WTC11 (cell line): ENCODE measurements around the gene MLST8. TPM values are rescaled to one million over a fixed set of nuclear protein-coding genes. Genes with fewer than 3 reads are reported as not detected.

Experiments
- ATAC-seq: fragments of 200-7000 bp; cut with Tn5 transposase; 2 replicates; pipeline ENCODE4 v1.10.0; 2021; ENCODE audit warnings: mild to moderate bottlenecking, moderate library complexity
- CTCF ChIA-PET: fragments of 300-600 bp; sonication (Branson Sonifier 250); formaldehyde crosslinking; loops from one replicate; lab custom pipeline; 2021; ENCODE audit warnings: antibody characterized with exemption; lab: Charles Lee
- POLR2A ChIA-PET: fragments of 350-600 bp; sonication (Branson Sonifier 250); formaldehyde crosslinking; loops from one replicate; lab custom pipeline; 2021; ENCODE audit warnings: antibody characterized with exemption; lab: Charles Lee
- DNase-seq: peaks from one replicate; pipeline ENCODE4 v3.0.0; 2021; ENCODE audit warnings: low spot score
- H3K27ac Mint-ChIP-seq: 2 replicates; pipeline ENCODE4 v1.8.0; 2021; ENCODE audit warnings: mixed read lengths
- H3K27me3 Mint-ChIP-seq: 2 replicates; pipeline ENCODE4 v1.8.0; 2021; ENCODE audit warnings: low read depth, mild to moderate bottlenecking, moderate library complexity, mixed read lengths
- H3K36me3 Mint-ChIP-seq: 2 replicates; pipeline ENCODE4 v1.8.0; 2021; ENCODE audit warnings: mixed read lengths
- H3K4me1 Mint-ChIP-seq: 2 replicates; pipeline ENCODE4 v1.8.0; 2022; ENCODE audit warnings: mixed read lengths
- H3K4me3 Mint-ChIP-seq: 2 replicates; pipeline ENCODE4 v1.8.0; 2021; ENCODE audit warnings: mild to moderate bottlenecking, moderate library complexity, mixed read lengths
- H3K9me3 Mint-ChIP-seq: 2 replicates; pipeline ENCODE4 v1.8.0; 2021; ENCODE audit warnings: mixed read lengths
- ATF1 ChIP-seq: sonication (generic); formaldehyde crosslinking; IDR thresholded peaks from 2 replicates; pipeline ENCODE4 v1.8.1; 2023; ENCODE audit warnings: mild to moderate bottlenecking, moderate library complexity, missing genetic modification reagents
- KAT7 ChIP-seq: sonication (generic); formaldehyde crosslinking; IDR thresholded peaks from 2 replicates; pipeline ENCODE4 v1.8.1; 2023; ENCODE audit warnings: missing genetic modification reagents, mild to moderate bottlenecking, borderline replicate concordance
- OVOL2 ChIP-seq: fragments of 250-450 bp; sonication (Bioruptor Pico); IDR thresholded peaks from 2 replicates; pipeline ENCODE4 v1.9.0; 2021; ENCODE audit warnings: mild to moderate bottlenecking, borderline replicate concordance
- PRRX2 ChIP-seq: fragments of 250-450 bp; sonication (Bioruptor Pico); IDR thresholded peaks from 2 replicates; pipeline ENCODE4 v1.8.0; 2021; ENCODE audit warnings: mild to moderate bottlenecking
- RELA ChIP-seq: sonication (generic); formaldehyde crosslinking; IDR thresholded peaks from 2 replicates; pipeline ENCODE4 v1.8.1; 2022; ENCODE audit warnings: missing genetic modification reagents, mild to moderate bottlenecking, borderline replicate concordance
- SMAD3 ChIP-seq: sonication (generic); formaldehyde crosslinking; IDR thresholded peaks from 2 replicates; pipeline ENCODE4 v1.8.0; 2022; ENCODE audit warnings: missing genetic modification reagents, mild to moderate bottlenecking, borderline replicate concordance
- SP1 ChIP-seq: sonication (generic); formaldehyde crosslinking; conservative IDR thresholded peaks from 2 replicates; pipeline ENCODE4 v1.8.1; 2022; ENCODE audit warnings: missing genetic modification reagents
- TEAD1 ChIP-seq: sonication (generic); formaldehyde crosslinking; IDR thresholded peaks from 2 replicates; pipeline ENCODE4 v1.8.0; 2022; ENCODE audit warnings: mild to moderate bottlenecking, missing genetic modification reagents
- TP53 ChIP-seq: sonication (generic); formaldehyde crosslinking; IDR thresholded peaks from 2 replicates; pipeline ENCODE4 v1.8.1; 2023; ENCODE audit warnings: mild to moderate bottlenecking, missing genetic modification reagents
- ZNF396 ChIP-seq: fragments of 250-450 bp; sonication (Bioruptor Pico); IDR thresholded peaks from 2 replicates; pipeline ENCODE4 v1.8.0; 2021; ENCODE audit warnings: mild to moderate bottlenecking, moderate library complexity, borderline replicate concordance
- ZNF423 ChIP-seq: fragments of 250-450 bp; sonication (Bioruptor Pico); IDR thresholded peaks from 2 replicates; pipeline ENCODE4 v2.1.2; 2022; ENCODE audit warnings: mild to moderate bottlenecking, moderate library complexity
- ZNF671 ChIP-seq: fragments of 250-450 bp; sonication (Bioruptor Pico); IDR thresholded peaks from 2 replicates; pipeline ENCODE4 v1.8.0; 2021; ENCODE audit warnings: mild to moderate bottlenecking
- total RNA-seq: library from RNA; stranded (reverse); gene quantifications from 3 replicates; pipeline ENCODE4 v1.2.3, GENCODE V29; 2021
- TF ChIP-seq, protein P1 (sequence below): fragments of 250-450 bp; sonication (Bioruptor Pico); IDR thresholded peaks from 2 replicates; pipeline ENCODE4 v2.1.2; 2022; ENCODE audit warnings: mild to moderate bottlenecking, moderate library complexity
- TF ChIP-seq, protein P2 (sequence below): fragments of 250-450 bp; sonication (Bioruptor Pico); IDR thresholded peaks from 2 replicates; pipeline ENCODE4 v1.8.0; 2021; ENCODE audit warnings: mild to moderate bottlenecking
- TF ChIP-seq, protein P3 (sequence below): sonication (generic); formaldehyde crosslinking; conservative IDR thresholded peaks from 2 replicates; pipeline ENCODE4 v1.8.1; 2022; ENCODE audit warnings: mild to moderate bottlenecking, missing genetic modification reagents
- TF ChIP-seq, protein P4 (sequence below): sonication (generic); formaldehyde crosslinking; IDR thresholded peaks from 2 replicates; pipeline ENCODE4 v1.8.0; 2022; ENCODE audit warnings: mild to moderate bottlenecking, missing genetic modification reagents
- TF ChIP-seq, protein P5 (sequence below): sonication (generic); formaldehyde crosslinking; IDR thresholded peaks from 2 replicates; pipeline ENCODE4 v1.8.0; 2023; ENCODE audit warnings: missing genetic modification reagents
- TF ChIP-seq, protein P6 (sequence below): sonication (generic); formaldehyde crosslinking; IDR thresholded peaks from 2 replicates; pipeline ENCODE4 v1.8.1; 2023; ENCODE audit warnings: mild to moderate bottlenecking, missing genetic modification reagents
- TF ChIP-seq, protein P7 (sequence below): fragments of 250-450 bp; sonication (Bioruptor Pico); IDR thresholded peaks from 2 replicates; pipeline ENCODE4 v1.9.0; 2021; ENCODE audit warnings: mild to moderate bottlenecking
- TF ChIP-seq, protein P8 (sequence below): sonication (generic); formaldehyde crosslinking; IDR thresholded peaks from 2 replicates; pipeline ENCODE4 v1.8.0; 2022; ENCODE audit warnings: mild to moderate bottlenecking, missing genetic modification reagents
- TF ChIP-seq, protein P9 (sequence below): fragments of 250-450 bp; sonication (Bioruptor Pico); conservative IDR thresholded peaks from 2 replicates; pipeline ENCODE4 v1.9.0; 2021; ENCODE audit warnings: mild to moderate bottlenecking

The MLST8 gene
- total RNA-seq, 1 experiment from 2014 or later = 71.6 TPM

DNA sequence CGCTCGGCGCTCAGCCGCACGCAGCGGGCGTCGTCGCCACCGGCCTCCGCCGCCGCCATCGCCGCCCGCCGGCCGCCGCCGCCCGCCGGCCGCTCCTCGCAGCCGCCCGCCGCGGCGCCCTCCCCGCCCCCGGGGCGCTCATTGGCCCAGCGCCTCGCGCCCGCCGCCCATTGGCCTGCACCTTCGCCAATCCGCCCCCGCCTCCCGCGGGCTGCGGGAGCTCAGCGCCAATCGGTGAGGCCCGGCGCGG, 9.4 kb downstream of the MLST8 start, which contains the start of gene PGP:
TSS of gene PGP (minus strand) at position 122 of the 250 bp plus-strand sequence. CDS start at position 59, 63 bp downstream.
- Mint-ChIP-seq H3K27ac (peak within 1 kb of the TSS; percentile 99), H3K27me3 (no peaks in the 10 kb centered on the region), H3K4me1 (peaks cover 25% of the 10 kb centered on the region), H3K4me3 (peak within 1 kb of the TSS; percentile 83), H3K9me3 (no peaks in the 10 kb centered on the region), H3K36me3 (peaks cover 11% of the 10 kb centered on the region)
- ChIA-PET CTCF (interaction anchor here (0.6 to 2.8 kb wide), 10 partner anchors 9 to 287 kb away, joined by 3 to 30 read pairs (median 5); partner anchors contain the start of genes CASKIN1, DNASE1L2, ECI1 and TBL3), POLR2A (interaction anchor here (0.9 to 1.7 kb wide), 7 partner anchors 8 to 59 kb away, joined by 3 to 10 read pairs (median 4); partner anchors contain the start of genes DNASE1L2, E4F1, ECI1 and TRAF7)
- TF ChIP-seq ZNF396 (CRISPR knock-in tag) (0 out of 2 replicates have a peak, but pooled peaks have one; percentile 88), ZNF671 (CRISPR knock-in tag) (peak; percentile 89; the same call in 1 of the 2 replicates), SP1 (0 out of 2 replicates have a peak, but pooled peaks have one; percentile 68), TP53 (CRISPR knock-in tag) (no peak), ATF1 (CRISPR knock-in tag) (no peak), TEAD1 (CRISPR knock-in tag) (no peak), RELA (CRISPR knock-in tag) (no peak), ZNF423 (0 out of 2 replicates have a peak, but pooled peaks have one; percentile 52), PRRX2 (CRISPR knock-in tag) (peak; percentile 89; the same call in 1 of the 2 replicates)
- TF ChIP-seq, protein P1, sequence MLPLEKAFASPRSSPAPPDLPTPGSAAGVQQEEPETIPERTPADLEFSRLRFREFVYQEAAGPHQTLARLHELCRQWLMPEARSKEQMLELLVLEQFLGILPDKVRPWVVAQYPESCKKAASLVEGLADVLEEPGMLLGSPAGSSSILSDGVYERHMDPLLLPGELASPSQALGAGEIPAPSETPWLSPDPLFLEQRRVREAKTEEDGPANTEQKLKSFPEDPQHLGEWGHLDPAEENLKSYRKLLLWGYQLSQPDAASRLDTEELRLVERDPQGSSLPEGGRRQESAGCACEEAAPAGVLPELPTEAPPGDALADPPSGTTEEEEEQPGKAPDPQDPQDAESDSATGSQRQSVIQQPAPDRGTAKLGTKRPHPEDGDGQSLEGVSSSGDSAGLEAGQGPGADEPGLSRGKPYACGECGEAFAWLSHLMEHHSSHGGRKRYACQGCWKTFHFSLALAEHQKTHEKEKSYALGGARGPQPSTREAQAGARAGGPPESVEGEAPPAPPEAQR (CRISPR knock-in tag) = peak; percentile 99; the same call in 1 of the 2 replicates
- TF ChIP-seq, protein P2, sequence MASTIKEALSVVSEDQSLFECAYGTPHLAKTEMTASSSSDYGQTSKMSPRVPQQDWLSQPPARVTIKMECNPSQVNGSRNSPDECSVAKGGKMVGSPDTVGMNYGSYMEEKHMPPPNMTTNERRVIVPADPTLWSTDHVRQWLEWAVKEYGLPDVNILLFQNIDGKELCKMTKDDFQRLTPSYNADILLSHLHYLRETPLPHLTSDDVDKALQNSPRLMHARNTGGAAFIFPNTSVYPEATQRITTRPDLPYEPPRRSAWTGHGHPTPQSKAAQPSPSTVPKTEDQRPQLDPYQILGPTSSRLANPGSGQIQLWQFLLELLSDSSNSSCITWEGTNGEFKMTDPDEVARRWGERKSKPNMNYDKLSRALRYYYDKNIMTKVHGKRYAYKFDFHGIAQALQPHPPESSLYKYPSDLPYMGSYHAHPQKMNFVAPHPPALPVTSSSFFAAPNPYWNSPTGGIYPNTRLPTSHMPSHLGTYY = peak; percentile 62; the same call in 1 of the 2 replicates
- DNase-seq (no peak), ATAC-seq (no peak)

DNA sequence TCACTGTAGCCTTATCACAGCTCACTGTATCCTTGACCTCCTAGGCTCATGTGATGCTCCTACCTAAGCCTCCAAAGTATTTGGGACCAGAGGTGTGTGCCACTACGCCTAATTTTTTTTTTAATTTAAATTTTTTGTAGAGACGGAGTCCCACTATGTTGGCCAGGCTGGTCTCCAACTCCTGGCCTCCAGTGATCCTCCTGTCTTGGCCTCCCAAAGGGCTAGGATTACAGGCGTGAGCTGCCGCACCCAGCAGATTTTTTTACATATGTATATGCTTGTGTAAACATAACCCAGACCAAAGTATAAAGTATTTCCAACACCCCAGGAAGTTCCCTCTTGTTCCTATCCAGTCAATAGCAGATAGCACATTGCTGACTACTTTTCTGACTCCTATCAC, 11.1 kb downstream of the MLST8 start:
- Mint-ChIP-seq H3K27me3 (no peaks in the 10 kb centered on the region), H3K4me1 (peaks cover 19% of the 10 kb centered on the region), H3K27ac (no peak overlapping the region), H3K4me3 (peak overlapping the region; percentile 83), H3K9me3 (no peaks in the 10 kb centered on the region), H3K36me3 (peaks cover 11% of the 10 kb centered on the region)
- CTCF ChIA-PET = interaction anchor here (2.8 kb wide), 1 partner anchor 21 kb away, joined by 30 read pairs; the partner anchor contains the start of gene CASKIN1
- no peak for ATAC-seq
- DNase-seq = no peak
- POLR2A ChIA-PET = interaction anchor here (1.4 kb wide), 1 partner anchor 35 kb away, joined by 3 read pairs; the partner anchor contains the start of gene ECI1
- no peak for TF ChIP-seq KAT7
- TF ChIP-seq, protein P3, sequence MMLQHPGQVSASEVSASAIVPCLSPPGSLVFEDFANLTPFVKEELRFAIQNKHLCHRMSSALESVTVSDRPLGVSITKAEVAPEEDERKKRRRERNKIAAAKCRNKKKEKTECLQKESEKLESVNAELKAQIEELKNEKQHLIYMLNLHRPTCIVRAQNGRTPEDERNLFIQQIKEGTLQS (CRISPR knock-in tag) = no peak
- TF ChIP-seq, protein P4, sequence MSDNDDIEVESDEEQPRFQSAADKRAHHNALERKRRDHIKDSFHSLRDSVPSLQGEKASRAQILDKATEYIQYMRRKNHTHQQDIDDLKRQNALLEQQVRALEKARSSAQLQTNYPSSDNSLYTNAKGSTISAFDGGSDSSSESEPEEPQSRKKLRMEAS (CRISPR knock-in tag) = no peak
- TF ChIP-seq, protein P5, sequence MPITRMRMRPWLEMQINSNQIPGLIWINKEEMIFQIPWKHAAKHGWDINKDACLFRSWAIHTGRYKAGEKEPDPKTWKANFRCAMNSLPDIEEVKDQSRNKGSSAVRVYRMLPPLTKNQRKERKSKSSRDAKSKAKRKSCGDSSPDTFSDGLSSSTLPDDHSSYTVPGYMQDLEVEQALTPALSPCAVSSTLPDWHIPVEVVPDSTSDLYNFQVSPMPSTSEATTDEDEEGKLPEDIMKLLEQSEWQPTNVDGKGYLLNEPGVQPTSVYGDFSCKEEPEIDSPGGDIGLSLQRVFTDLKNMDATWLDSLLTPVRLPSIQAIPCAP (CRISPR knock-in tag) = no peak
- TF ChIP-seq OVOL2 = no peak
- TF ChIP-seq, protein P6, sequence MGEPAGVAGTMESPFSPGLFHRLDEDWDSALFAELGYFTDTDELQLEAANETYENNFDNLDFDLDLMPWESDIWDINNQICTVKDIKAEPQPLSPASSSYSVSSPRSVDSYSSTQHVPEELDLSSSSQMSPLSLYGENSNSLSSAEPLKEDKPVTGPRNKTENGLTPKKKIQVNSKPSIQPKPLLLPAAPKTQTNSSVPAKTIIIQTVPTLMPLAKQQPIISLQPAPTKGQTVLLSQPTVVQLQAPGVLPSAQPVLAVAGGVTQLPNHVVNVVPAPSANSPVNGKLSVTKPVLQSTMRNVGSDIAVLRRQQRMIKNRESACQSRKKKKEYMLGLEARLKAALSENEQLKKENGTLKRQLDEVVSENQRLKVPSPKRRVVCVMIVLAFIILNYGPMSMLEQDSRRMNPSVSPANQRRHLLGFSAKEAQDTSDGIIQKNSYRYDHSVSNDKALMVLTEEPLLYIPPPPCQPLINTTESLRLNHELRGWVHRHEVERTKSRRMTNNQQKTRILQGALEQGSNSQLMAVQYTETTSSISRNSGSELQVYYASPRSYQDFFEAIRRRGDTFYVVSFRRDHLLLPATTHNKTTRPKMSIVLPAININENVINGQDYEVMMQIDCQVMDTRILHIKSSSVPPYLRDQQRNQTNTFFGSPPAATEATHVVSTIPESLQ (CRISPR knock-in tag) = no peak
- TF ChIP-seq, protein P7, sequence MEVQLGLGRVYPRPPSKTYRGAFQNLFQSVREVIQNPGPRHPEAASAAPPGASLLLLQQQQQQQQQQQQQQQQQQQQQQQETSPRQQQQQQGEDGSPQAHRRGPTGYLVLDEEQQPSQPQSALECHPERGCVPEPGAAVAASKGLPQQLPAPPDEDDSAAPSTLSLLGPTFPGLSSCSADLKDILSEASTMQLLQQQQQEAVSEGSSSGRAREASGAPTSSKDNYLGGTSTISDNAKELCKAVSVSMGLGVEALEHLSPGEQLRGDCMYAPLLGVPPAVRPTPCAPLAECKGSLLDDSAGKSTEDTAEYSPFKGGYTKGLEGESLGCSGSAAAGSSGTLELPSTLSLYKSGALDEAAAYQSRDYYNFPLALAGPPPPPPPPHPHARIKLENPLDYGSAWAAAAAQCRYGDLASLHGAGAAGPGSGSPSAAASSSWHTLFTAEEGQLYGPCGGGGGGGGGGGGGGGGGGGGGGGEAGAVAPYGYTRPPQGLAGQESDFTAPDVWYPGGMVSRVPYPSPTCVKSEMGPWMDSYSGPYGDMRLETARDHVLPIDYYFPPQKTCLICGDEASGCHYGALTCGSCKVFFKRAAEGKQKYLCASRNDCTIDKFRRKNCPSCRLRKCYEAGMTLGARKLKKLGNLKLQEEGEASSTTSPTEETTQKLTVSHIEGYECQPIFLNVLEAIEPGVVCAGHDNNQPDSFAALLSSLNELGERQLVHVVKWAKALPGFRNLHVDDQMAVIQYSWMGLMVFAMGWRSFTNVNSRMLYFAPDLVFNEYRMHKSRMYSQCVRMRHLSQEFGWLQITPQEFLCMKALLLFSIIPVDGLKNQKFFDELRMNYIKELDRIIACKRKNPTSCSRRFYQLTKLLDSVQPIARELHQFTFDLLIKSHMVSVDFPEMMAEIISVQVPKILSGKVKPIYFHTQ = no peak
- TF ChIP-seq SMAD3 (CRISPR knock-in tag) = no peak
- TF ChIP-seq, protein P8, sequence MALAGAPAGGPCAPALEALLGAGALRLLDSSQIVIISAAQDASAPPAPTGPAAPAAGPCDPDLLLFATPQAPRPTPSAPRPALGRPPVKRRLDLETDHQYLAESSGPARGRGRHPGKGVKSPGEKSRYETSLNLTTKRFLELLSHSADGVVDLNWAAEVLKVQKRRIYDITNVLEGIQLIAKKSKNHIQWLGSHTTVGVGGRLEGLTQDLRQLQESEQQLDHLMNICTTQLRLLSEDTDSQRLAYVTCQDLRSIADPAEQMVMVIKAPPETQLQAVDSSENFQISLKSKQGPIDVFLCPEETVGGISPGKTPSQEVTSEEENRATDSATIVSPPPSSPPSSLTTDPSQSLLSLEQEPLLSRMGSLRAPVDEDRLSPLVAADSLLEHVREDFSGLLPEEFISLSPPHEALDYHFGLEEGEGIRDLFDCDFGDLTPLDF (CRISPR knock-in tag) = no peak
- TF ChIP-seq, protein P9, sequence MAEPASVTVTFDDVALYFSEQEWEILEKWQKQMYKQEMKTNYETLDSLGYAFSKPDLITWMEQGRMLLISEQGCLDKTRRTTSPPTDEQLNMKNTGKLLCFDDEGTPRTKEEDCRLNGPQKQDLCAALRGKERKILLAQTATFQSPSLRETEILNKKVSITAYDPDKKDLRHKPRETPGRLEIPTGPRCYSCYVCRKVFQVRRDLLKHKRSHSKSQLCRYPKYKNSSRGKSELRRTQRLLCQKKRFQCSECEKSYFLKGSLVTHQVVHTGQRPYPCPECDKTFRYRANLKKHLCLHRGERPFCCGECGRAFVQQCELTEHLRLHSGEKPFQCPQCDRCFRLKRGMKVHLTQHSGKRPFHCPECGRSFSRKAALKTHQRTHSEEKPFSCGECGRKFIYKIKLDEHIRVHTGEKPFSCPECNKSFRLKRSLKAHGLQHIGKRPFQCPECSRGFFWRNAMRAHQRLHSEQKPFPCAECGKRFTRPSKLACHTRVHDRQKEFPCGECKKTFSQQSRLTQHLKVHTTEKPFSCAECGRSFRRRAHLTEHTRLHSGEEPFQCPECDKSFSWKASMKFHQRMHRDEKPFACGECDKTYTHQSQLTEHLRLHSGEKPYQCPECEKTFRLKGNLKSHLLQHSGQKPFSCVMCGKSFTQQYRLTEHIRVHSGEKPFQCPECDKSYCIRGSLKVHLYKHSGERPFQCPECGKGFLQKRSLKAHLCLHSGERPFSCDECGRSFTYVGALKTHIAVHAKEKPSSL (CRISPR knock-in tag) = no peak
